Measurements from ENCODE around the gene EIF4ENIF1. TPM values are rescaled to one million over a fixed set of nuclear protein-coding genes. Genes with fewer than 3 reads are reported as not detected.
"Not testable (repeated sequence)": the region's sequence is repeated elsewhere in the genome, so short reads cannot be mapped to it uniquely, and the experiment has no call there.

The EIF4ENIF1 gene
- total RNA-seq, 4 donors from 2014 or later, result 10.1 to 19.6 (median 15.1) TPM

DNA sequence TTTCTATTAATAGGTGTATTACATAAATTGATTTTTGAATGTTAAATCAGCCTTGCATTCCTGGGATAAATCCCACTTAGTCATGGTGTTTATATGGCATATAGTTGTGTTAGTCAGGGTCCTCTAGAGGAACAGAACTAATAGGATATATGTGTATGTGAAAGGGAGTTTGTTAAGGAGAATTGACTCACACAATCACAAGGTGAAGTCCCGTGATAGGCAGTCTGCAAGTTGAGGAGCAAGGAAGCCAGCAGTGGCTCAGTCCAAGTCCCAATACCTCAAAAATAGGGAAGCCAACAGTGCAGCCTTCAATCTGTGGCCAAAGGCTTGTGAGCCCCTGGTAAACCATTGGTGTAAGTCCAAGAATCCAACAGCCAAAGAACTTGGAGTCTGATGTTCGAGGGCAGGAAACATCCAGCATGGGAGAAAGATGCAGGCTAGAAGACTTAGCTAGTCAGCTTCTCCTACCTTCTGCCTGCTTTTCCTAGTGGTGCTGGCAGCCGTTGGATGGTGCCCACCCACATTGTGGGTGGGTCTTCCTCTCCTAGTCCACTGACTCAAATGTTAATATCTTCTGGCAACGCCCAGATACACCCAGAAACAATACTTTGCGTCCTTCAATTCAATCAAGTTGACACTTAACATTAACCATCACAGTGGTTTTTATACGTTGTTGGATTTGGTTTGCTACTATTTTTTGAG is 19.6 kb upstream of the EIF4ENIF1 start:
- in situ Hi-C loops (cut with MboI; ENCODE audit: low sequenced_read_pairs in 4 of 4), result no loop called here
- Histone ChIP-seq H3K27ac (no peak overlapping the region), H3K9me3 (no peaks in the 10 kb centered on the region), H3K36me3 (no peaks in the 10 kb centered on the region), H3K4me1 (no peaks in the 10 kb centered on the region), H3K27me3 (no peaks in the 10 kb centered on the region), H3K4me3 (no peak overlapping the region)
- TF ChIP-seq, protein P1, sequence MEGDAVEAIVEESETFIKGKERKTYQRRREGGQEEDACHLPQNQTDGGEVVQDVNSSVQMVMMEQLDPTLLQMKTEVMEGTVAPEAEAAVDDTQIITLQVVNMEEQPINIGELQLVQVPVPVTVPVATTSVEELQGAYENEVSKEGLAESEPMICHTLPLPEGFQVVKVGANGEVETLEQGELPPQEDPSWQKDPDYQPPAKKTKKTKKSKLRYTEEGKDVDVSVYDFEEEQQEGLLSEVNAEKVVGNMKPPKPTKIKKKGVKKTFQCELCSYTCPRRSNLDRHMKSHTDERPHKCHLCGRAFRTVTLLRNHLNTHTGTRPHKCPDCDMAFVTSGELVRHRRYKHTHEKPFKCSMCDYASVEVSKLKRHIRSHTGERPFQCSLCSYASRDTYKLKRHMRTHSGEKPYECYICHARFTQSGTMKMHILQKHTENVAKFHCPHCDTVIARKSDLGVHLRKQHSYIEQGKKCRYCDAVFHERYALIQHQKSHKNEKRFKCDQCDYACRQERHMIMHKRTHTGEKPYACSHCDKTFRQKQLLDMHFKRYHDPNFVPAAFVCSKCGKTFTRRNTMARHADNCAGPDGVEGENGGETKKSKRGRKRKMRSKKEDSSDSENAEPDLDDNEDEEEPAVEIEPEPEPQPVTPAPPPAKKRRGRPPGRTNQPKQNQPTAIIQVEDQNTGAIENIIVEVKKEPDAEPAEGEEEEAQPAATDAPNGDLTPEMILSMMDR (IDR thresholded peaks at IDR 0.05 in 4 of 5, conservative IDR thresholded peaks at IDR 0.05 in 1 of 5), result no peak
- TF ChIP-seq POLR2A (IDR thresholded peaks at IDR 0.05), result no peak
- DNase-seq (no peak), ATAC-seq (no peak)
- intact Hi-C loops (cut with DNase I; ENCODE audit: low total_unique reads), result no loop called here

DNA sequence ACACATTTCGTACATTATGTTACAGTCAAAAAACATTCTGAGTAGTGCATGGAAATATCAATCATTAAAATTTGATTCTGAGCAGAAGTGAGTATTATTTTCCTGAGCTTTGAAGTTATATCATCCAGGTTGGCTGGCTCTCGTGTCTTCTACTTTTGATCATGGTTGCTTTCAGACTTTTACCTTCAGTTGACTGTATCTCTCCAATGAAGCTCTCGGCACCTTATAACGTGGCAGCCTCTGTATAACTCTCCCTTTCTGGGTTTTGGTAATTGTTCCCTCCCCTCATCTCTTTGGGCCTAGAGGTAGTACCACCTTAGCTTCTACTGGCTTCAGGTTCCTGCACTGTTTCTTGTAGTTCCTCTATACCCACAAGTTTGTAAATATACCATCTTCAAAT is 18.9 kb upstream of the EIF4ENIF1 start:
- H3K4me1 ChIP-seq, result no peaks in the 10 kb centered on the region
- no peaks in the 10 kb centered on the region for H3K36me3 ChIP-seq
- no peak overlapping the region for H3K27ac ChIP-seq
- no peaks in the 10 kb centered on the region for H3K9me3 ChIP-seq
- TF ChIP-seq, protein P1 (IDR thresholded peaks at IDR 0.05 in 4 of 5, conservative IDR thresholded peaks at IDR 0.05 in 1 of 5), result no peak
- TF ChIP-seq POLR2A (IDR thresholded peaks at IDR 0.05), result no peak
- no peaks in the 10 kb centered on the region for H3K27me3 ChIP-seq
- DNase-seq (no peak), ATAC-seq (no peak)
- in situ Hi-C loops (cut with MboI; ENCODE audit: low sequenced_read_pairs in 4 of 4), result no loop called here
- intact Hi-C loops (cut with DNase I; ENCODE audit: low total_unique reads), result no loop called here
- H3K4me3 ChIP-seq, result no peak overlapping the region

- intact Hi-C loops (cut with DNase I; ENCODE audit: low total_unique reads); H3K4me1 ChIP-seq; in situ Hi-C loops (cut with MboI; ENCODE audit: low sequenced_read_pairs in 4 of 4); H3K27ac ChIP-seq; H3K36me3 ChIP-seq; H3K27me3 ChIP-seq; DNase-seq; ATAC-seq; H3K4me3 ChIP-seq; H3K9me3 ChIP-seq: not testable (repeated sequence)
These were observed 17.9 kb upstream of the EIF4ENIF1 start for GRCh38 chr22:31507517-31507916.

DNA sequence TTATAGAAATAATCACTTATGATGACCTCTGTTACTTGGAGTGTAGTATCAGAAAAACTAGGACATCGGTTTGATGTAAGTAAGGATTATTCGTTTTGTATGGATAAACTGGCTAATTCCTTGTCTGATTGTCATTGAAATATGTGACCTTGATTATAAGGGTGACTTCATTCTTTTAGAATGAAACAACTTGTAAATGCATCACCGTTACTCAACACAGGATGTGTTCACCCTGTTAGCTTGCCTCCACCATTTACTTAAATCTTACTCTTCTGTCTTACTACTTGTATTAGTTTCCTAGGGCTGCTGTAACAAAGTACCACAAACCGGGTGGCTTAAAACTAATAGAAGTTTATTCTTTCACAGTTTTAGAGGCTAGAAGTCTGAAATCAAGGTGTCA is 14.6 kb upstream of the EIF4ENIF1 start:
- Histone ChIP-seq H3K27ac (peak overlapping the region in 1 of 4 donors; percentile 42), H3K4me3 (no peak overlapping the region), H3K36me3 (no peaks in the 10 kb centered on the region), H3K9me3 (no peaks in the 10 kb centered on the region), H3K27me3 (no peaks in the 10 kb centered on the region), H3K4me1 (peaks cover 3 to 5% of the 10 kb centered on the region in 2 donors)
- DNase-seq (no peak), ATAC-seq (no peak)
- TF ChIP-seq POLR2A (IDR thresholded peaks at IDR 0.05), result no peak
- TF ChIP-seq, protein P1 (IDR thresholded peaks at IDR 0.05 in 4 of 5, conservative IDR thresholded peaks at IDR 0.05 in 1 of 5), result no peak
- in situ Hi-C loops (cut with MboI; ENCODE audit: low sequenced_read_pairs in 4 of 4), result no loop called here
- intact Hi-C loops (cut with DNase I; ENCODE audit: low total_unique reads), result no loop called here

- intact Hi-C loops (cut with DNase I; ENCODE audit: low total_unique reads), result no loop called here
- TF ChIP-seq, protein P1 (IDR thresholded peaks at IDR 0.05 in 4 of 5, conservative IDR thresholded peaks at IDR 0.05 in 1 of 5), result no peak
- TF ChIP-seq POLR2A (IDR thresholded peaks at IDR 0.05), result no peak
- Histone ChIP-seq H3K27me3 (no peaks in the 10 kb centered on the region), H3K4me1 (peaks cover 3 to 5% of the 10 kb centered on the region in 2 donors), H3K9me3 (no peaks in the 10 kb centered on the region), H3K27ac (peak overlapping the region in 1 of 4 donors; percentile 42), H3K4me3 (no peak overlapping the region), H3K36me3 (no peaks in the 10 kb centered on the region)
- in situ Hi-C loops (cut with MboI; ENCODE audit: low sequenced_read_pairs in 4 of 4), result no loop called here
- peak; percentile 80 to 81 for ATAC-seq
- peak; percentile 9 to 48 for DNase-seq
These were observed 13.7 kb upstream of the EIF4ENIF1 start for GRCh38 chr22:31503211-31503964.

Data from gastrocnemius medialis (tissue), 4 donors.